Endothelial cell of umbilical vein (primary cell): ENCODE data around the gene AGL.

Experiments
- EZH2 ChIP-seq: IDR thresholded peaks from 2 replicates; pipeline ENCODE4 v1.6.1; 2012; ENCODE audit warnings: borderline replicate concordance, low read depth, mild to moderate bottlenecking, moderate library complexity, low read length, inconsistent platforms; ENCODE audit not compliant: severe bottlenecking
- FOS ChIP-seq: IDR thresholded peaks from 2 replicates; pipeline ENCODE4 v1.6.1; 2011; ENCODE audit warnings: mild to moderate bottlenecking, low read length, moderate library complexity, borderline replicate concordance; ENCODE audit not compliant: insufficient read depth
- JUN ChIP-seq: IDR thresholded peaks from 2 replicates; pipeline ENCODE4 v1.6.1; 2011; ENCODE audit warnings: borderline replicate concordance, low read depth; ENCODE audit not compliant: insufficient read length, insufficient read depth
- POLR2A ChIP-seq: IDR thresholded peaks from 2 replicates; pipeline ENCODE4 v1.6.1; 2012; ENCODE audit warnings: low read depth, mild to moderate bottlenecking, control low read depth, low read length
- TF ChIP-seq, protein P1 (sequence below), 2 donors: IDR thresholded peaks; 1 replicate in 1 of 2; 2 replicates in 1 of 2; pipeline ENCODE4 v1.5.1; 2011; ENCODE audit warnings: low read length in 2 of 2, mild to moderate bottlenecking in 2 of 2, moderate library complexity in 2 of 2, control low read depth in 1 of 2, inconsistent platforms in 1 of 2, low read depth in 1 of 2; ENCODE audit not compliant: insufficient read depth in 1 of 2; ENCODE audit errors: extremely low read depth in 1 of 2
- TF ChIP-seq, protein P2 (sequence below): IDR thresholded peaks from 2 replicates; pipeline ENCODE4 v1.6.1; 2011; ENCODE audit not compliant: insufficient read depth, insufficient read length

DNA sequence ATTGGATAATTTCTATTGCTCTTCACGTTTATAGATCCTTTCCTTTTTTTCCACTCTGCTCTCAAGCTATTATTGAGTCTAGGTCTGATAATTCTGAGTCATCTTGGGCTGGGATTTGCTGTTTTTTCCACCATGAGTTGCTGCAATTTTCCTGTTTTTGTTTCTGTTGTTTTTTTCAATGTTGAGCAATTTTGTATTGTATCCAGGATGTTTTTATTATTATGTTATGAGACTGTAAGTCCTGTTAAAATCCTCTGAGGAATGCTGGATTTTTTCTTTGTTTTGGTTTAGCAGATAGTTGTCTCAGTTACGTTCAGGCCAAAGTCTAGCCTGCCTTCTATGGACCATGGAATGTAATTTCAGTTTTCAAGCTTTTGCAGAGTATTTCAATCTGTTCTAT, 106.6 kb downstream of the AGL start:
- TF ChIP-seq, protein P1, sequence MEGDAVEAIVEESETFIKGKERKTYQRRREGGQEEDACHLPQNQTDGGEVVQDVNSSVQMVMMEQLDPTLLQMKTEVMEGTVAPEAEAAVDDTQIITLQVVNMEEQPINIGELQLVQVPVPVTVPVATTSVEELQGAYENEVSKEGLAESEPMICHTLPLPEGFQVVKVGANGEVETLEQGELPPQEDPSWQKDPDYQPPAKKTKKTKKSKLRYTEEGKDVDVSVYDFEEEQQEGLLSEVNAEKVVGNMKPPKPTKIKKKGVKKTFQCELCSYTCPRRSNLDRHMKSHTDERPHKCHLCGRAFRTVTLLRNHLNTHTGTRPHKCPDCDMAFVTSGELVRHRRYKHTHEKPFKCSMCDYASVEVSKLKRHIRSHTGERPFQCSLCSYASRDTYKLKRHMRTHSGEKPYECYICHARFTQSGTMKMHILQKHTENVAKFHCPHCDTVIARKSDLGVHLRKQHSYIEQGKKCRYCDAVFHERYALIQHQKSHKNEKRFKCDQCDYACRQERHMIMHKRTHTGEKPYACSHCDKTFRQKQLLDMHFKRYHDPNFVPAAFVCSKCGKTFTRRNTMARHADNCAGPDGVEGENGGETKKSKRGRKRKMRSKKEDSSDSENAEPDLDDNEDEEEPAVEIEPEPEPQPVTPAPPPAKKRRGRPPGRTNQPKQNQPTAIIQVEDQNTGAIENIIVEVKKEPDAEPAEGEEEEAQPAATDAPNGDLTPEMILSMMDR (IDR thresholded peaks at IDR 0.05; ENCODE audit: extremely low read depth in 1 of 2, insufficient read depth in 1 of 2, low read depth in 1 of 2, low read length in 2 of 2) = no peak
- TF ChIP-seq EZH2 (no peak), POLR2A (no peak), JUN (peak; percentile 67), FOS (peak; percentile 45)
- TF ChIP-seq, protein P2, sequence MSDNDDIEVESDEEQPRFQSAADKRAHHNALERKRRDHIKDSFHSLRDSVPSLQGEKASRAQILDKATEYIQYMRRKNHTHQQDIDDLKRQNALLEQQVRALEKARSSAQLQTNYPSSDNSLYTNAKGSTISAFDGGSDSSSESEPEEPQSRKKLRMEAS = no peak
